Measurements from ENCODE around the gene KHDC1L. TPM values are rescaled to one million over a fixed set of nuclear protein-coding genes. Genes with fewer than 3 reads are reported as not detected.

KHDC1L gene
- polyA plus RNA-seq, 1 of the 3 experiments (the other 2 are of a cell fraction): 0.16 TPM

- no peak for TF ChIP-seq FOXJ3 (CRISPR knock-in tag; IDR thresholded peaks at IDR 0.05)
Observed at GRCh38 chr6:73227606-73228255, 2.4 kb upstream of the KHDC1L start (continued).

GRCh38 chr6:73216859-73217258 is 8.4 kb downstream of the KHDC1L start:
- ChIA-PET CTCF (no interaction called here), POLR2A (no interaction called here)

GRCh38 chr6:73209117-73209516 is 16.2 kb downstream of the KHDC1L start:
- no peak for DNase-seq
- no peaks in the 10 kb centered on the region for H4K20me1 ChIP-seq (ENCODE audit: insufficient read depth)
- H2AFZ ChIP-seq (ENCODE audit: low read depth): no peak overlapping the region
- no peaks in the 10 kb centered on the region for H3K4me1 ChIP-seq (ENCODE audit: control insufficient read depth in 1 of 2, insufficient read depth in 2 of 2, low read depth in 1 of 2, low read length in 1 of 2)
- H3K9me2 ChIP-seq: no peaks in the 10 kb centered on the region
- H3F3A ChIP-seq (replicated peaks; ENCODE audit: insufficient read depth): no peaks in the 10 kb centered on the region
- H3K36me3 ChIP-seq (replicated peaks in 1 of 2; ENCODE audit: control insufficient read depth in 1 of 2, insufficient read depth in 2 of 2, low read length in 1 of 2): no peaks in the 10 kb centered on the region
- POLR2A ChIA-PET: no interaction called here
- no peaks in the 10 kb centered on the region for H3K9me3 ChIP-seq
- WGBS (ENCODE audit: low lambda C conversion rate): 71% methylated on average over 8 of the region's 9 CpGs
- H3K4me2 ChIP-seq: no peak overlapping the region
- no peaks in the 10 kb centered on the region for H3K27me3 ChIP-seq (ENCODE audit: insufficient read depth)
- TF ChIP-seq MEF2A (IDR thresholded peaks at IDR 0.05; ENCODE audit: borderline replicate concordance, low read depth) (no peak), TAF1 (IDR thresholded peaks at IDR 0.05; ENCODE audit: borderline replicate concordance, low read depth, low read length) (no peak), FOXJ3 (CRISPR knock-in tag; IDR thresholded peaks at IDR 0.05) (no peak), JUND (IDR thresholded peaks at IDR 0.05) (no peak), RAD21 (IDR thresholded peaks at IDR 0.05; ENCODE audit: low read length) (no peak), EZH2phosphoT487 (IDR thresholded peaks at IDR 0.05; ENCODE audit: borderline replicate concordance, low read depth) (no peak), CTCF (IDR thresholded peaks at IDR 0.05) (no peak), SIN3A (IDR thresholded peaks at IDR 0.05; ENCODE audit: borderline replicate concordance, low read depth, low read length) (no peak), USF2 (IDR thresholded peaks at IDR 0.05; ENCODE audit: borderline replicate concordance, low read depth, low read length) (no peak), POLR2AphosphoS5 (IDR thresholded peaks at IDR 0.05; ENCODE audit: low read depth, low read length) (no peak), RCOR1 (IDR thresholded peaks at IDR 0.05; ENCODE audit: low read length) (no peak)
- CTCF ChIA-PET: no interaction called here
- no peaks in the 10 kb centered on the region for H3K79me2 ChIP-seq (ENCODE audit: insufficient read depth)
- no peak overlapping the region for H3K4me3 ChIP-seq (ENCODE audit: low read depth in 2 of 2, low read length in 1 of 2)
- H3K9ac ChIP-seq: no peak overlapping the region
- H3K27ac ChIP-seq (ENCODE audit: low read depth in 2 of 2, low read length in 1 of 2): no peak overlapping the region

More at GRCh38 chr6:73216859-73217258, 8.4 kb downstream of the KHDC1L start:
- H3K4me1 ChIP-seq (ENCODE audit: control insufficient read depth in 1 of 2, insufficient read depth in 2 of 2, low read depth in 1 of 2, low read length in 1 of 2): no peaks in the 10 kb centered on the region
- no peak overlapping the region for H2AFZ ChIP-seq (ENCODE audit: low read depth)
- no peak overlapping the region for H3K9ac ChIP-seq
- H3F3A ChIP-seq (replicated peaks; ENCODE audit: insufficient read depth): no peaks in the 10 kb centered on the region
- no peaks in the 10 kb centered on the region for H4K20me1 ChIP-seq (ENCODE audit: insufficient read depth)
- no peaks in the 10 kb centered on the region for H3K27me3 ChIP-seq (ENCODE audit: insufficient read depth)
- DNase-seq: no peak
- H3K4me2 ChIP-seq: no peak overlapping the region
- H3K79me2 ChIP-seq (ENCODE audit: insufficient read depth): no peaks in the 10 kb centered on the region
- 61% methylated on average over 2 of the region's 2 CpGs for WGBS (ENCODE audit: low lambda C conversion rate)
- H3K9me3 ChIP-seq: no peaks in the 10 kb centered on the region; the same call in 1 of the 2 replicates
- H3K4me3 ChIP-seq (ENCODE audit: low read depth in 2 of 2, low read length in 1 of 2): no peak overlapping the region
- TF ChIP-seq TCF12 (IDR thresholded peaks at IDR 0.05) (no peak), TEAD4 (IDR thresholded peaks at IDR 0.05; ENCODE audit: borderline replicate concordance, insufficient read depth) (no peak), GABPA (IDR thresholded peaks at IDR 0.05; ENCODE audit: low read depth) (no peak), NRF1 (IDR thresholded peaks at IDR 0.05; ENCODE audit: low read depth, low read length) (no peak), MEF2A (IDR thresholded peaks at IDR 0.05; ENCODE audit: borderline replicate concordance, low read depth) (no peak), SMC3 (IDR thresholded peaks at IDR 0.05; ENCODE audit: low read depth, low read length) (no peak), RFX5 (IDR thresholded peaks at IDR 0.05; ENCODE audit: low read length) (no peak), TAF1 (IDR thresholded peaks at IDR 0.05; ENCODE audit: borderline replicate concordance, low read depth, low read length) (no peak), JUND (IDR thresholded peaks at IDR 0.05) (no peak), FOXM1 (IDR thresholded peaks at IDR 0.05; ENCODE audit: low read depth) (no peak), FOSL2 (IDR thresholded peaks at IDR 0.05; ENCODE audit: borderline replicate concordance, low read depth) (no peak), FOXJ3 (CRISPR knock-in tag; IDR thresholded peaks at IDR 0.05) (no peak)
- H3K27ac ChIP-seq (ENCODE audit: low read depth in 2 of 2, low read length in 1 of 2): no peak overlapping the region
- no peaks in the 10 kb centered on the region for H3K36me3 ChIP-seq (replicated peaks in 1 of 2; ENCODE audit: control insufficient read depth in 1 of 2, insufficient read depth in 2 of 2, low read length in 1 of 2)
- no peaks in the 10 kb centered on the region for H3K9me2 ChIP-seq
